T-helper 22 cell (primary cell): ENCODE data around the gene PLD5.
"Not testable (repeated sequence)": the region's sequence is repeated elsewhere in the genome, so short reads cannot be mapped to it uniquely, and the experiment has no call there.

Source experiments
- DNase-seq: peaks from one replicate; pipeline ENCODE4 v3.0.0-alpha.2; 2020; ENCODE audit warnings: low read depth

Gene PLD5

DNA sequence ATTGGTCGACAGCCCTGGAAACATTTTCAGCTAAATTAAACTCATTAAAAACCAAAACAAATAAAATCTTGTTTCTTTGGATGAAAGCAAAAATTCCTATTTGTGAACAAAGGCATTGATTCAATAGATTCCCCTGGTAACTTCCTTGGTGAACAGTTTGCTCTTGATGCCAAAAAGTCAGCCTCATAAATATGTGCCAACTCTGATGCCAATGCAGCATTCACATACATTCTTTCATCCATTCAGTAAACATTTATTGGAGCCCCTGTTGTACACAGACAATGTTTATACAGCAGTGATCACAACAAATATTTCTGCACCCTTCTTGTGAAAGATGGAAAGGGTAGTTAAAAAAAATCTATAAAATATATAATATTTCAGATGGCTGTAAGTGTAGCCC lies 107.8 kb downstream of the PLD5 start:
- no peak for DNase-seq

GRCh38 chr1:242412921-242413320 lies 111.6 kb downstream of the PLD5 start:
- no peak for DNase-seq

- no peak for DNase-seq
Observed at GRCh38 chr1:242411901-242412300, 112.6 kb downstream of the PLD5 start.

DNA sequence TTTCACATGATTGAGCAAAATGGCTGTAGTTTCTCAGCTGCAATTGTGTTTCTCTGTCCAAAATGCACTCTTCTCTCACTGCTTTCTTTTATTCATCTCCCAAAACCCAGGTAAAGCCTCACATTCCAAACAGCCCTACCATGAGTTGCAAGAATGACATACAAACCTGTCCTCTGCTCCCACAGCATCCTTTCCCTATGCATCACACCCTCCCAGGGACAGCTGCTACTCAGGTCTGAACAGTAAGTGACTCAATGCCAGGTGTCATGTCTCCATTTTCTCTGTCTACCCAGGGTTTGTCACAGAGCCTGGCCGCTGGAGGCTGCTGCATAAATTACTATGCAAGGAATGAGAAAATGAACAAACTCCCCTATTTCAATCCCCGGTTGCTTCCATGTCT lies 118.5 kb downstream of the PLD5 start:
- DNase-seq: no peak

GRCh38 chr1:242404296-242404695 lies 120.2 kb downstream of the PLD5 start:
- DNase-seq: no peak

GRCh38 chr1:242402956-242403355 lies 121.5 kb downstream of the PLD5 start:
- no peak for DNase-seq

- no peak for DNase-seq
Observed at GRCh38 chr1:242401937-242402336, 122.6 kb downstream of the PLD5 start.

DNA sequence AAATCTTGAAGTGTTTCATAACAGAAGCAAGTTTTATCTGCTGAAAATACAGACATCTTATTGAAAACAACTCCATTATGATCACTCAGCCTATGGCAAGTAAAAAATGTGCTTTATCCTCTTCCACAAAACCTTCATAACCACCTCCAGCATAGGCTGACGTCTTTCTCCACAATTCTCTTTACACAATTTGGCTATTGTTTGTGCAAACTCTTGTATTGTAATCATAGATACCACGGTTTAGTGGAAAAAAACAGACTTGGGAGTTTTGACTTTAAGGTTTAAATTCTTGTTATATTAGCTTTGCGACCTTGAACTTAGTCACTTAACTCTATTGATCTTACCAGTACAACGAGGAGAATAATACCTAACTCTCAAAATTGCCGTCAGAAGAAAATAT lies 126.1 kb downstream of the PLD5 start:
- no peak for DNase-seq

- no peak for DNase-seq
Observed at GRCh38 chr1:242391896-242392295, 132.6 kb downstream of the PLD5 start.

DNA sequence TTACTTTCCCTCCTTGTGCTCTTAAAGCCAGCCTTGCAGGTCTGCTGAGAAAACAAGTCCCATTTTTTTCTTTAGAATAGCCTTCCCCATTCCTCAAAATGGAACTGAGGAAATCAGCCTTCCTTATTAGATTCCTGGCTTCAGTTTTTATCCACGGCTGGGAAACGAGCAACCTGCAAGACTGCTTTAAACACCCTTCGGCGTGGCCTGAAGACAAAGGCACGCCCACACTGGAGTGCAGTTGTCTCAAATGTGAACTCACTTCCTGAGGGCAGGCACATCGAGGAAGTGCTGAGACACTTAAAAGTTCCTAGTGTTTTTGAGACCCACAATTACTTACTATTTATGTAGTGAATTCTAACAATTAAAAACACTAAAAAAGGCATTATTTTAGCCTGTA lies 148.4 kb downstream of the PLD5 start:
- DNase-seq: not testable (repeated sequence)

GRCh38 chr1:242350446-242350845 lies 174.1 kb downstream of the PLD5 start:
- DNase-seq: not testable (repeated sequence)

- no peak for DNase-seq
Observed at GRCh38 chr1:242349636-242350035, 174.9 kb downstream of the PLD5 start.

DNA sequence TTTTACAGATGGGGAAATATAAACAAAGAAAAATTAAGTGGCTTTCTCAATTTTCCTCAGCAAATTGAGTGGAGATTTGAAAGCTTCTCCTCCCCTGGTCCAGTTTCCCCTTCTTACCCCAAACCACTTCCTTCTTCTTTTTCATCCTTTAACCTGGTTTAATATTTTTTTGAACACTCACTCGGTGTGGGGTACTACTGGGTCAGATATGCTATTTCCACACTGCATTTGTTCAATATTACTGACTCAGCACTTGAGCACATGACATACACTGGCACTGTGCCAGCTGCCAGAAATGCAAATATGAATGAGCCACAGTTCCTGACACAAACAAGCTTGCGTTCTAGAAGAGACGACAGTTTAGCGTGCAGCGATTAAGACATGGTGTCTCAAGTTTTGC lies 193.6 kb downstream of the PLD5 start:
- not testable (repeated sequence) for DNase-seq

DNA sequence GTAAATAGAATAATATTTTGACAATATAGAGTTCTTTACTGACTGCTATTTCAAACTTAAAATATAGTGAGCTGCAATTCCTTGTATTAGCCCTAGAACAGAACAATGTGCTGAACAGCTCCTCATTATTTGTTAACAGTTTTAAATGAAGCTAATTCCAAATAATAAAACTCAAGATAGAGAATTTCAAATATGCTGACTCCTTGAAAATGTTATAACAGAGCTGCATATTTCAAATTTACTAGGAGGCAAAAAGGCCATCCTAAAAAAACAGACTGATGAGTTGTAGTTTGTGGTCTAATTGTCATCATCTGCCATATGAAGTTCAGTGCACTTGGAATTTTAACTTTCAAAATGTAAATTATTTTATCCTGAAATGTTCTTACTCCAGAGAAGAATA lies 197.1 kb downstream of the PLD5 start:
- not testable (repeated sequence) for DNase-seq

DNA sequence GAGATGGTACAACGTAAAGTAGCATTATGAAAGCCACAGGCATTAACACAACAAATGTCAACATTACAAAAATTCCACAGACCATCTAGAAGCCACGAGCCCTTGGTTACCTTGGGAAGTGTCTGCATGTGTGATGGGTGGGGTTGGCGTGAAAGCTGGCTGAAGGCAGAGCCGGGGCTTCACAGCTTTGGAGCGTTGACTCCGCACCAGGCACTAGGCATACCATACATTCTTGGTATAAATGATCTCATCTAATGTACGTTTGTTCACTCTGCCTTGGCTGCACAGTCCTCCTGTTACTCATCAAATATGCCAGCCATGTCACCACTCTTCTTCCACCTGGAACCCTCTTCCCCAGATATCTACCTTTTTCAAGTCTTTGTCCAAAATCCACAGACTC lies 202.5 kb downstream of the PLD5 start:
- DNase-seq: not testable (repeated sequence)

- DNase-seq: no peak
Observed at GRCh38 chr1:242318140-242318539, 206.4 kb downstream of the PLD5 start.

DNA sequence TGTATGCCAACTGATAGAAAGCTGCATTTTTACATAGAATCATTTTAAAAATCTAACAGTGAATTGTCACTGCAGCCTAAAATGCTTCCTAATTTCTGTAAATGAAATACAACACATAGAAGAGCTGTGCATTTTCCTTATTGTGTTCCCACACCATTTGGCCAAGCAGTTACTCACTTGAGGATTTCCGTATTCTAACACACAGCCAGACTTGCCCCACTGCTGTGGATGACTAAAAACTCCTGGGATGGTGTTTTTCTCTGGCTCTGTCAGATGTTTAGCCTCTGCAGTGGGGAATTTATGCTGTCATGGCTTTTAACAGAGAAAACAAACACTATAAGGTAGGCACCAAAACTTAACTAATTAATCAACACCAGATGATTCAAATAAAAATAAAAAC lies 209.6 kb downstream of the PLD5 start:
- DNase-seq: not testable (repeated sequence)

DNA sequence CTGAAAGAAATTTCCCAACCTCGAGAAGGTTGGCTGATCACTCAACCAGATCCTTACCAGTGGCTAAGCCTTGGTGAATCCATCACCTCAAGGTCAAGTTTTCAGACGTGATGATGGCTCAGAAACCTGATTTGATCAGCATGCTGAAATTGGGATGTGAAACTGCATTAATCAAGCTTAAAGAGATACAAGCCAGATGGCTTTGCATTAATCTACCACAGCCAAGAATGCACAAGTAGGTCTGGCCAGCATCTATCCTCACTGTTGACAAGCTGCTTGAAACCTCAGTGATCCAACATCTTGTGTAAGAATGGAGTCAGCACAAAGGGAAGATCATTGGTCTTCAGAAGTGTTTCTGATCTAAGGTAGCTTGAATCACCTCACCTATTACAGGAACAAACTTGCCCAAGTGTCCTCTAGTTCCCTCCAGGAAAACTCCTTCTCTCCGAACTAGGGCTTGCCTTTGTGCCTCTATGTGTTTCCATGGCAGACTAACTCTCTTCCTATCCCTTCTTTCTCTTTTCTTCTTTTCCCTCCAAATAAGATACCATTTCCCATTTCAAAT lies 210.3 kb downstream of the PLD5 start:
- DNase-seq: not testable (repeated sequence)

DNA sequence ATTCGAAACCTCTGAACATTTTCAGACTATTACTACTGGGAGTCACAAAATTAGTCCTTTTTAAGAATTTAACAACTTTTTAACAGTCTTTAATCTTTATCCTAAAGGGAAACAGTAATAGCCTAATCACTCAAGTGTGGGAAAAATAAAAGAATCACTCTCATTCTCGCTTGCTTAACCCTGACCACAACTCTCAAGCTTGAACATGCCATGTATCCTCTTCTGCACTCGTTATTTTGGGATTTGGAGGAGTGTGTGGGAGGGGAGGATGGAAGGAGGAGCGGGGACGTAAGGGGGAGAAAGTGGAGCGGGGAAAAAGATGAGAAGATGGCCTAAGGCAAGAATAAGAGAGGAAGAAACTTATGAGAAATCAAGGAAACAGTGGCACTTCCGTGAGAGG lies 215.8 kb downstream of the PLD5 start:
- not testable (repeated sequence) for DNase-seq

DNA sequence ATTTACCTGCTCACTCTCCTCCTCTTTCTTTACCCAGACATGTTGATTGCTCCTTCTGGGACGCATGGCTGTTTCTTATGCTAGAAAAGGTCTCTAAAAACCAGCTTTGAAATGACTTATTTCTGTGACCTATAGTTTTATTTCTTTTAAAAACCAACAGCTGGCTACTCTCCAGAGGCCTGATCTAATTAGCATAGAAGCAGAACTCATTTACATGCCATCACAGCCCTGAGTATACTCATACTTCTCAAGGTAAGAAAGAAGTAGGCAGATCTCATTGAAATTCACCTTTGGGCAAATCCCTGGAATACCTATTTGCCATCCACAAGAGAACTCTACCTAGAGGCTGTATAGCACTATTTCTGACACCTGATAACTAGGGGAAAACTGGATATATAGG lies 230.7 kb downstream of the PLD5 start:
- not testable (repeated sequence) for DNase-seq

GRCh38 chr1:242288067-242288466 lies 236.4 kb downstream of the PLD5 start:
- DNase-seq: not testable (repeated sequence)

- not testable (repeated sequence) for DNase-seq
Observed at GRCh38 chr1:242282758-242283485, 241.6 kb downstream of the PLD5 start.

DNA sequence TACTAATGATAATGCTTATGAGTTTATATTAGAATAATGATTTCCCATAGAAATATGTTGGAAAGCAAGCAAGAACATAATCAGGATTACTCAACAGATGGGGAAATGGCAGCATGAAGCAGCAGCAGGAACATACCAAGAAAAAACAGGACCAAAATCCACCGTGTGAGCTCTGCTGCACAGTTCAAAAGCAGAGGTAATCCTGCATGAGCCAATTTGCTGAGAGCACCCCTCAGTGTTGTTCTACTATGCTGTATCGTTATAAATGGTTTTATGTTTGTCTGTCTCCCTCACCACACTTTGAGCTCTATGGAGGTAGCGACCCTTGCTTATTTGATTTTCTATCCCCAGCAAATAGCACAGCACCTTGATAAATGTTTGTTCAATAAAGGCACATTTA lies 246.1 kb downstream of the PLD5 start:
- DNase-seq: not testable (repeated sequence)

GRCh38 chr1:242276769-242277168 lies 247.7 kb downstream of the PLD5 start:
- not testable (repeated sequence) for DNase-seq
